Measurements from ENCODE around the gene HIVEP3. TPM values are rescaled to one million over a fixed set of nuclear protein-coding genes. Genes with fewer than 3 reads are reported as not detected.

Gene HIVEP3
- total RNA-seq, 1 donor: 1.8 TPM

GRCh38 chr1:41638086-41639024 is 280.4 kb downstream of the HIVEP3 start:
- peak overlapping the region; percentile 93 for H3K27ac ChIP-seq (ENCODE audit: low read depth, low read length)
- H3K4me2 ChIP-seq (ENCODE audit: insufficient read depth, low read length): peak overlapping the region; percentile 67
- DNase-seq (ENCODE audit: insufficient read length, low spot score, missing footprints): no peak

GRCh38 chr1:41637367-41637766 is 281.4 kb downstream of the HIVEP3 start:
- H3K27ac ChIP-seq (ENCODE audit: low read depth, low read length): no peak overlapping the region
- H3K79me2 ChIP-seq (ENCODE audit: insufficient read depth, low read length): peaks cover 43% of the 10 kb centered on the region
- TF ChIP-seq CTCF (IDR thresholded peaks at IDR 0.05; ENCODE audit: extremely low read depth, low read depth, low read length): no peak
- no peak overlapping the region for H3K4me2 ChIP-seq (ENCODE audit: insufficient read depth, low read length)
- H3K9me3 ChIP-seq (ENCODE audit: low read depth, low read length): no peaks in the 10 kb centered on the region
- H3K4me3 ChIP-seq (ENCODE audit: insufficient read depth, low read length): no peak overlapping the region
- H3K27me3 ChIP-seq (ENCODE audit: insufficient read depth, low read length): no peaks in the 10 kb centered on the region
- H2AFZ ChIP-seq (ENCODE audit: low read length): no peak overlapping the region
- peaks cover 35% of the 10 kb centered on the region for H3K4me1 ChIP-seq (ENCODE audit: insufficient read depth, low read length)
- no peak for DNase-seq (ENCODE audit: insufficient read length, low spot score, missing footprints)
- H4K20me1 ChIP-seq (ENCODE audit: insufficient read depth, low read length): no peaks in the 10 kb centered on the region
- no peaks in the 10 kb centered on the region for H3K36me3 ChIP-seq (ENCODE audit: insufficient read depth, low read length)

More at GRCh38 chr1:41638086-41639024, 280.4 kb downstream of the HIVEP3 start:
- Histone ChIP-seq H3K79me2 (ENCODE audit: insufficient read depth, low read length) (peaks cover 47% of the 10 kb centered on the region), H3K27me3 (ENCODE audit: insufficient read depth, low read length) (no peaks in the 10 kb centered on the region), H3K36me3 (ENCODE audit: insufficient read depth, low read length) (no peaks in the 10 kb centered on the region), H2AFZ (ENCODE audit: low read length) (no peak overlapping the region), H3K4me1 (ENCODE audit: insufficient read depth, low read length) (peaks cover 26% of the 10 kb centered on the region), H3K9me3 (ENCODE audit: low read depth, low read length) (no peaks in the 10 kb centered on the region), H3K4me3 (ENCODE audit: insufficient read depth, low read length) (no peak overlapping the region), H4K20me1 (ENCODE audit: insufficient read depth, low read length) (no peaks in the 10 kb centered on the region)
- TF ChIP-seq CTCF (IDR thresholded peaks at IDR 0.05; ENCODE audit: extremely low read depth, low read depth, low read length): no peak

GRCh38 chr1:41633764-41634163 is 285.0 kb downstream of the HIVEP3 start:
- Histone ChIP-seq H3K36me3 (ENCODE audit: insufficient read depth, low read length) (no peaks in the 10 kb centered on the region), H3K27ac (ENCODE audit: low read depth, low read length) (peak overlapping the region; percentile 82), H2AFZ (ENCODE audit: low read length) (peak overlapping the region; percentile 4), H3K4me3 (ENCODE audit: insufficient read depth, low read length) (no peak overlapping the region), H3K4me1 (ENCODE audit: insufficient read depth, low read length) (peaks cover 48% of the 10 kb centered on the region), H4K20me1 (ENCODE audit: insufficient read depth, low read length) (no peaks in the 10 kb centered on the region), H3K4me2 (ENCODE audit: insufficient read depth, low read length) (peak overlapping the region; percentile 4), H3K79me2 (ENCODE audit: insufficient read depth, low read length) (peaks cover 47% of the 10 kb centered on the region), H3K27me3 (ENCODE audit: insufficient read depth, low read length) (no peaks in the 10 kb centered on the region), H3K9me3 (ENCODE audit: low read depth, low read length) (no peaks in the 10 kb centered on the region)
- DNase-seq (ENCODE audit: insufficient read length, low spot score, missing footprints): peak; percentile 92
- TF ChIP-seq CTCF (IDR thresholded peaks at IDR 0.05; ENCODE audit: extremely low read depth, low read depth, low read length): no peak

Measured in osteoblast (primary cell).